Measurements from ENCODE around the gene NANP.

NANP gene

GRCh38 chr20:25571240-25571639, 52.6 kb downstream of the NANP start:
- DNase-seq (ENCODE audit: low spot score) = no peak
- in situ Hi-C loops (cut with MboI; ENCODE audit: low sequenced_read_pairs, unreplicated experiment) = no loop called here
- TF ChIP-seq CTCF (IDR thresholded peaks at IDR 0.05; ENCODE audit: borderline replicate concordance, control extremely low read depth, extremely low read depth, insufficient read depth, missing control alignments) = no peak

DNA sequence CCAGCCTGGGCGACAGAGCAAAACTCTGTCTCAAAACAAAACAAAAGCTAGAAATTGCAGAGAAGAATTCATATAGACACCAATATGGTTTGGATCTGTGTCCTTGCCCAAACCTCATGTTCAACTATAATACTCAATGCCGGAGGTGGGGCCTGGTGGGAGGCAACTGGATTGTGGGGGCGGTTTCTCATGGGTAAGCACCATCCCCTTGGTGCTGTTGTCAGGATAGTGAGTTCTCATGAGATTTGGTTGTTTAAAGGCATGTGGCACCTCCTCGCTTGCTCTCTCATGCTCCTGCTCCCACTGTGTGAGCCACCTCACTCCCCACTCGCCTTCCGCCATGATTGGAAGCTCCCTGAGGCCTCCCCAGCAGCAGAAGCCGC, 53.7 kb downstream of the NANP start:
- no peak for DNase-seq (ENCODE audit: low spot score)
- TF ChIP-seq CTCF (IDR thresholded peaks at IDR 0.05; ENCODE audit: borderline replicate concordance, control extremely low read depth, extremely low read depth, insufficient read depth, missing control alignments) = no peak
- in situ Hi-C loops (cut with MboI; ENCODE audit: low sequenced_read_pairs, unreplicated experiment) = no loop called here

GRCh38 chr20:25567286-25567685, 56.5 kb downstream of the NANP start:
- DNase-seq (ENCODE audit: low spot score) = no peak
- TF ChIP-seq CTCF (IDR thresholded peaks at IDR 0.05; ENCODE audit: borderline replicate concordance, control extremely low read depth, extremely low read depth, insufficient read depth, missing control alignments) = no peak
- in situ Hi-C loops (cut with MboI; ENCODE audit: low sequenced_read_pairs, unreplicated experiment) = no loop called here

DNA sequence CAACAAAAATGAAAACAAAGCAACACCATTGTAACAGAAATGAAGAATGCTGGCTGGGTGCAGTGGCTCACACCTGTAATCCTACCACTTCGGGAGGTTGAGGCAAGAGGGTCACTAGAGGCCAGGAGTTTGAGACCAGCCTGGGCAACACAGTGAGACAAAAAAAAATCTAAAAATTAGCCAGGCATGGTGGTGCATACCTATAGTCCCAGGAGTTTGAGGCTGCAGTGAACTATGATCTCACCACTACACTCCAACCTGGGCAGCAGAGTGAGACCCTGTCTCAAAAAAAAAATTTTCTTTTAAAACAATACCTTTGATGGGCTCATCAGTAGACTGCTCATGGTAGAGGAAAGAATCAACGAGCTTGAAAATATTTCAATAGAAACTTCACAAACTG, 57.0 kb downstream of the NANP start:
- DNase-seq (ENCODE audit: low spot score) = no peak
- in situ Hi-C loops (cut with MboI; ENCODE audit: low sequenced_read_pairs, unreplicated experiment) = no loop called here
- TF ChIP-seq CTCF (IDR thresholded peaks at IDR 0.05; ENCODE audit: borderline replicate concordance, control extremely low read depth, extremely low read depth, insufficient read depth, missing control alignments) = no peak

DNA sequence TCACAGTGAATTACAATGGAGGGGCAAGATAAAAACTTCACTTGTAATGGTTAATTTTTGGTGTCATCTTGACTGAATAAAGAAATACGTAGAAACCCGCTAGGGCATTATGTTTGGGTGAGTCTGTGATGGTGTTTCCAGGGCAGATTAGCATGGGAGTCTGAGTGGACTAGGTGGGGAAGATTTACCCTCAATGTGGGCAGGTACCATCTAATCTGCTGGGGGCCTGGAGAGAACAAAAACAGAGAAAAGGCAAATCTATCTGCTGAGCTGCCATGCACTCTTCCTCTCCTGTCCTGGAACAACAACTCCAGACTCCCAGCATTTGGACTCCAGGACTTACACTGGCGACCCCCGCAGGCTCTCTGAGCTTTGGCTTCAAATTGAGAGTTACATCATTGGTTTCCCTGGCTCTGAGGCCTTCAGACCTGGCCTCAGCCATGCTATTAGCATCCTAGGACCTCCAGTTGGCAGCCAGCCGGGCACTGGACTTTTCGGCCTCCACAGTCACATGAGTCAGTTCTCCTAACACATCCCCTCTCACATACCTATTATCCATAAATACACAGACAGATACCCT, 58.1 kb downstream of the NANP start:
- TF ChIP-seq CTCF (IDR thresholded peaks at IDR 0.05; ENCODE audit: borderline replicate concordance, control extremely low read depth, extremely low read depth, insufficient read depth, missing control alignments) = no peak
- no peak for DNase-seq (ENCODE audit: low spot score)
- in situ Hi-C loops (cut with MboI; ENCODE audit: low sequenced_read_pairs, unreplicated experiment) = no loop called here

DNA sequence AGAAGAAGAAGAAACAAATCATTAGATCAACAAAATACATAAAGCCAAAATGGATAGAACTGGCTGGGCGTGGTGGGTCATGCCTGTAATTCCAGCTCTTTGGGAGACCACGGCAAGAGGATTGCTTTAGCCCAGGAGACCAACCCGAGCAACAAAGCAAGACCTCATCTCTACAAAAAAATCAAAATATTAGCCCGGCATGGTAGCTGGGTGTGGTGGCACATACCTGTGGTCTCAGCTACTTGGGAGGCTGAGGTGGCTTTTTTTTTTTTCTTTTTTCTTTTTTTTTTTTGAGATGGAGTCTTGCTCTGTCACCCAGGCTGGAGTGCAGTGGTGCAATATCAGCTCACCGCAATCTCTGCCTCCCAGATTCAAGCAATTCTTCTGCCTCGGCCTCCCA, 59.9 kb downstream of the NANP start:
- in situ Hi-C loops (cut with MboI; ENCODE audit: low sequenced_read_pairs, unreplicated experiment) = no loop called here
- DNase-seq (ENCODE audit: low spot score) = no peak
- TF ChIP-seq CTCF (IDR thresholded peaks at IDR 0.05; ENCODE audit: borderline replicate concordance, control extremely low read depth, extremely low read depth, insufficient read depth, missing control alignments) = no peak

- DNase-seq (ENCODE audit: low spot score) = no peak
- in situ Hi-C loops (cut with MboI; ENCODE audit: low sequenced_read_pairs, unreplicated experiment) = no loop called here
- TF ChIP-seq CTCF (IDR thresholded peaks at IDR 0.05; ENCODE audit: borderline replicate concordance, control extremely low read depth, extremely low read depth, insufficient read depth, missing control alignments) = no peak
Measured at GRCh38 chr20:25563362-25563761, 60.5 kb downstream of the NANP start.
